ENCODE results near the gene C1orf141.
A peak's percentile ranks its signal among the peaks of the same experiment; 100 is the strongest.

C1orf141 gene

DNA sequence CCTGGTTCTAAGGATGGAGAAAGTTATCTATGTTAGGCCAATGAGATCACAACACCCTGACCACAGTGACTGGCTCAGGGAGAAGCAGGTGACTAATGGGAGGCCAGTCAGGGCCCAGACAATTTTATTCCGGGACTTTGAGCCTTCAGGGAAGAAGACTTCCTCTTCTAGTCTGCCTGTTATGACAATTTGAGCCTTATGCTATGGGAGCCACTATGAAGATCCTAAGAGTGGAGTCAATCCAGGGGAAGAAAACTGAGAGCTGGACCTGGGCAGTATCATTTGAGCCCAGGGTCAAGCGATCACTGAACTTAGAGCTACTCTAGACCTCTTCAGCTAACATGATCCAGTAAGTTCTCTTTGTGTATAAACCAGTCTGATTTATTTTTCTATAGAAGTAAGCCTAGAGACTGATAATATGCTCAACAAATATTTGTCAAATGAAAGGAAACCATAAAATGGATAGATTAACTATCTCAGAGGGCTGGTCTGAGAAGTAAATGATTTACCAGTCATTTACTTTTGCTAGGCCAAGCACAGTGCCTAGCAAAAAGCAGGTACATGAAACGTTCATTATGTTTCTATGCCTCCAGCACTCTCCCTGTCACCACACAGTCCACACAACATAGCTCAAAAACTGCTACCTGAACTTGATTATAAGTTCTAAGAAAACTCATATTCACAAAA, 4.2 kb upstream of the C1orf141 start:
- no peaks in the 10 kb centered on the region for H3K9me3 ChIP-seq (ENCODE audit: control insufficient read depth, low read length)
- H3K9ac ChIP-seq (ENCODE audit: low read length), result no peak overlapping the region
- H3K4me1 ChIP-seq (ENCODE audit: control insufficient read depth, insufficient read depth, low read length), result peaks cover 31% of the 10 kb centered on the region
- H3K27me3 ChIP-seq (ENCODE audit: control insufficient read depth, insufficient read depth, low read length), result no peaks in the 10 kb centered on the region
- H3K36me3 ChIP-seq (ENCODE audit: control insufficient read depth, insufficient read depth, low read length), result no peaks in the 10 kb centered on the region
- H3K4me3 ChIP-seq (ENCODE audit: low read length), result peak overlapping the region; percentile 4

DNA sequence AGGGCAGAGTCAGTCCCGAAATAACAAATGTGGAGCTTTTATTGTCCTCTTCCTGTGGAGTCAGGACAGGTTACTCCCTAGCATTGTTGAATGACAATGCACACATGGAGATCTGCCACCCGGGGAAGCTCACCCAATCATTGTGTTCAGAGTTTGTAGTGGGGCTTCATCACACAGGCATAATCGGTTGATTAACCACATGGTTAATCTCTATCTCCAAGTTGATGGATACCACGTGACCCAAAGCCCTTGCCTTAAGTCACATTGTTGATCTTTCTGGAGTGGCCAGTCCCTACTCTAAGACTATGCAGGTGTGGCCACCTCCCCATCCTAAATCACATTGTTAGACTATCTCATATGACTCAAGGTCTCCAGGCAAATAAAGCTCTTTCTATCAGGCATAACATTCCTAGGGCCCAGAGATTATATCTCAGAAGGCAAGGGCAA, 2.6 kb upstream of the C1orf141 start:
- H3K9ac ChIP-seq (ENCODE audit: low read length), result no peak overlapping the region
- H3K36me3 ChIP-seq (ENCODE audit: control insufficient read depth, insufficient read depth, low read length), result no peaks in the 10 kb centered on the region
- peaks cover 31% of the 10 kb centered on the region for H3K4me1 ChIP-seq (ENCODE audit: control insufficient read depth, insufficient read depth, low read length)
- no peaks in the 10 kb centered on the region for H3K9me3 ChIP-seq (ENCODE audit: control insufficient read depth, low read length)
- no peak overlapping the region for H3K4me3 ChIP-seq (ENCODE audit: low read length)
- no peaks in the 10 kb centered on the region for H3K27me3 ChIP-seq (ENCODE audit: control insufficient read depth, insufficient read depth, low read length)

DNA sequence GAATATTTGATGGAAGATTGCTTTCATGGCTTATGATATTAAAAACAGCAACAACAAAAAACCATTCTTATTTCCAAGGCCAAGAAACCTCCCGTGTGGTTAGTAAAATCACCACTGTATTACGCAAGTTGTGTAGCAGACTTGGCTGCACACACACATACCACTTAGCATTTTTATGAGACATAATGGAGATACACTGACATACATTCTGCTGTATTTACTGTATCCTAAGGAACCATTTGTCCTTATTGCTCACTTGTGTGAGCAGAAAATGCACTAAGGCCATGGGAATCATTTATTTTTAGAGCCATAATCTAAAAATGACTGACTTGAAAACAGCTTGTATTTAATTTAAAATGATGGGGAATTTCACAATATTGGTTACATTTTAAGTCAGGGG, 584 bp upstream of the C1orf141 start:
- H3K9me3 ChIP-seq (ENCODE audit: control insufficient read depth, low read length), result no peaks in the 10 kb centered on the region
- H3K36me3 ChIP-seq (ENCODE audit: control insufficient read depth, insufficient read depth, low read length), result no peaks in the 10 kb centered on the region
- H3K27me3 ChIP-seq (ENCODE audit: control insufficient read depth, insufficient read depth, low read length), result no peaks in the 10 kb centered on the region
- peaks cover 31% of the 10 kb centered on the region for H3K4me1 ChIP-seq (ENCODE audit: control insufficient read depth, insufficient read depth, low read length)
- no peak overlapping the region for H3K4me3 ChIP-seq (ENCODE audit: low read length)
- no peak overlapping the region for H3K9ac ChIP-seq (ENCODE audit: low read length)

DNA sequence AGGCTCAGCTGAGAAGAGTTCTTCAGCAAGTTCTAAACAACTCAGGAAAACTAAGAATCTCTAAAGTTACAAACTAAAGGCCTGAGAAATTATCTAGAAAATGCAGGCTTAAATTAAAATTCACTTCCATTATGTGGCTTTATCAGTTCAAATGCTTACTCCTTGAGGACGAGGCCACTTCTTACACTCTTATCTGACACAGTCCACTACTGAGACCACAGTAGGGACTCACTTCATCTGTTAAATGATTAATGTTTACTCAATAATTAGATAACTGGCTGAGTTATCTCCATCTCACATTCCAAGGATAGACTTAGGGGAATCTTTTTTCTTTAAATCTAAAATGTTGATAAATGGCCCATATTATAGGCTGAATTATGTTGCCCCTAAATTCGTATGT, 1.6 kb downstream of the C1orf141 start:
- H3K36me3 ChIP-seq (ENCODE audit: control insufficient read depth, insufficient read depth, low read length), result no peaks in the 10 kb centered on the region
- no peaks in the 10 kb centered on the region for H3K27me3 ChIP-seq (ENCODE audit: control insufficient read depth, insufficient read depth, low read length)
- H3K4me3 ChIP-seq (ENCODE audit: low read length), result no peak overlapping the region
- H3K9ac ChIP-seq (ENCODE audit: low read length), result no peak overlapping the region
- H3K9me3 ChIP-seq (ENCODE audit: control insufficient read depth, low read length), result no peaks in the 10 kb centered on the region
- H3K4me1 ChIP-seq (ENCODE audit: control insufficient read depth, insufficient read depth, low read length), result peaks cover 12% of the 10 kb centered on the region

DNA sequence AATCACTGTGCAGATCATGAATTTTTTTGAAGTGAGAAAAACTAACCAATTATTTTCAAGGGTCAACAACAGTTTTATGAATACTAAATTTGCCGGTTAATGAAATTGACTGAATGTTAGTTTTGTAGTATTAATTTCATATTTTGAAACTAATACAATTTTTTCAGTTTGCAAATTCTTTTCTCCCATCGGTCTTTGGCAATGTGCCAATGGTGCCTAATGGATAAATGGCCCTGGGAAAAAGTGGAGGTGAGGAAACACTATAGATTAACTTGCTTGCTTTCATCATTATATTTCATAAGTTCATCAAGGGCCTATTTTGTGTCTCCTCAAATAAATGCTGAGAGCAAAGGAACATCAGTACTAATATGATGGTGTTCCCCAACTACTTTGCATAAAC, 4.1 kb downstream of the C1orf141 start:
- Histone ChIP-seq H3K36me3 (ENCODE audit: control insufficient read depth, insufficient read depth, low read length) (no peaks in the 10 kb centered on the region), H3K4me3 (ENCODE audit: low read length) (no peak overlapping the region), H3K9ac (ENCODE audit: low read length) (no peak overlapping the region), H3K9me3 (ENCODE audit: control insufficient read depth, low read length) (no peaks in the 10 kb centered on the region), H3K27me3 (ENCODE audit: control insufficient read depth, insufficient read depth, low read length) (no peaks in the 10 kb centered on the region), H3K4me1 (ENCODE audit: control insufficient read depth, insufficient read depth, low read length) (no peaks in the 10 kb centered on the region)

DNA sequence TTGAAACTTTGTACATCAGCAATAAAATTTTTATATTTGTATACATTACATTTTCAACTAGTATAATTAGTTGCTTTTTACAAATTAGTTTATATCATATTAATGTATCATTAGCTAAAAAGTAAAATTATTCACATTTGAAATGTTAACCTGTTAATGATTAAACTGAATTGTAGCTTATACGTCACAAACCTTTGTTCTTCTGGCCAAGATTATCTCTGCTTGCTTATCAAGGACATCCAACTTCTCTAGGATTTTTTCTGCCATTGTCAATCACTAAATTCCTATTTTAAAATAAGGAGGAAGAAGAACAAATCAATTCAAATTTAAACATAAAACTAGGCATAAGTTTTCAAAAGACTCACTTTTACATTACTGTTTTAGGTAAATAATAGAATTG, 7.8 kb downstream of the C1orf141 start:
- Histone ChIP-seq H3K4me3 (ENCODE audit: low read length) (no peak overlapping the region), H3K9me3 (ENCODE audit: control insufficient read depth, low read length) (no peaks in the 10 kb centered on the region), H3K27me3 (ENCODE audit: control insufficient read depth, insufficient read depth, low read length) (no peaks in the 10 kb centered on the region), H3K36me3 (ENCODE audit: control insufficient read depth, insufficient read depth, low read length) (no peaks in the 10 kb centered on the region), H3K9ac (ENCODE audit: low read length) (no peak overlapping the region), H3K4me1 (ENCODE audit: control insufficient read depth, insufficient read depth, low read length) (no peaks in the 10 kb centered on the region)

DNA sequence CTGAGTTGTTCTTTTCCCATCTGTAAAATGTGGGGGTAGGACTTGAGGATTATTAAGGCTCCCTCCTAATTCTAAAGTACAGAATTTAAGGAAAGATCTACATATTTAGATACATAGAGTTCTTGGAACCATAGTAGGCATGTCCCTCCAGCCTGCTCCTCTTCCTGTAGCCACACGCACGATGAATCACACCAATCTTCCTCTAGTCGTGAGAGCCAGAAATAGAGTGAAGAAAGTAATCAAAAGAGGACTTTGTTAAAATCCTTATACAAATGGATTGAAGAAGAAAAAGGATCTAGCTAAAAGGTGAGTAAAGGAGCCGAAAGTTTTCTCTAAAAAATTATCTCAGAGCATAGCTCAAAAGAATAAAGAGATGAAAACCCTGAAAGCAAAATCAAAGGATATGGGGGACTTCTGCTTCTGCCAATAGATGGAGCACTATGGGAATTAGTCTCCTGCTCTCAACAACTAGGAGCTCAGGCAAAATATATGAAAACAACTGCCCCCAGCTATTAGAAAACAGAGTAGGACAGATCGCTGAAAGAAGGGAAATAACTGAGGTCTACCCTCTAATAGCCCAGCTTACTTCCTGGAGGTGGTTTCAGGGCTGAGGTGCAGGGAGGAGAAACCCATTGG, 8.5 kb downstream of the C1orf141 start:
- Histone ChIP-seq H3K9me3 (ENCODE audit: control insufficient read depth, low read length) (no peaks in the 10 kb centered on the region), H3K9ac (ENCODE audit: low read length) (no peak overlapping the region), H3K4me1 (ENCODE audit: control insufficient read depth, insufficient read depth, low read length) (no peaks in the 10 kb centered on the region), H3K27me3 (ENCODE audit: control insufficient read depth, insufficient read depth, low read length) (no peaks in the 10 kb centered on the region), H3K36me3 (ENCODE audit: control insufficient read depth, insufficient read depth, low read length) (no peaks in the 10 kb centered on the region), H3K4me3 (ENCODE audit: low read length) (no peak overlapping the region)

DNA sequence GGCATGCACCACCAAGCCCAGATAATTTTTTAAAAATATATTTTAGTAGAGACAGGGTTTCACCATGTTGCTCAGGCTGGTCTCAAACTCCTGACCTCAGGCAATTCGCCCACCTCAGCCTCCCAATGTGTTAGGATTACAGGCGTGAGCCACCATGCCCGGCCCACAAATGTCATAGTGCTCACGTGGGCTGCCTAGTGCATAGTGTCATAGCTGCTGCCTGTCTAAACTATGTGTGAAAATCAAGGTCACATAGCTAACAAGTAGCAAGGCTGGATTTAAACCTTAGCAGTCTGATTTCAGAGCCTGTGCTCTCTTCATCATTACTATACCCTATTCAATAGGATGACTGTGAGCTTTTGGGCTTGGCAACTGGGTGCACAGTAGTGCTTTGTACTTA, 10.3 kb downstream of the C1orf141 start:
- no peaks in the 10 kb centered on the region for H3K9me3 ChIP-seq (ENCODE audit: control insufficient read depth, low read length)
- H3K9ac ChIP-seq (ENCODE audit: low read length), result no peak overlapping the region
- no peak overlapping the region for H3K4me3 ChIP-seq (ENCODE audit: low read length)
- no peaks in the 10 kb centered on the region for H3K4me1 ChIP-seq (ENCODE audit: control insufficient read depth, insufficient read depth, low read length)
- H3K36me3 ChIP-seq (ENCODE audit: control insufficient read depth, insufficient read depth, low read length), result no peaks in the 10 kb centered on the region
- no peaks in the 10 kb centered on the region for H3K27me3 ChIP-seq (ENCODE audit: control insufficient read depth, insufficient read depth, low read length)

DNA sequence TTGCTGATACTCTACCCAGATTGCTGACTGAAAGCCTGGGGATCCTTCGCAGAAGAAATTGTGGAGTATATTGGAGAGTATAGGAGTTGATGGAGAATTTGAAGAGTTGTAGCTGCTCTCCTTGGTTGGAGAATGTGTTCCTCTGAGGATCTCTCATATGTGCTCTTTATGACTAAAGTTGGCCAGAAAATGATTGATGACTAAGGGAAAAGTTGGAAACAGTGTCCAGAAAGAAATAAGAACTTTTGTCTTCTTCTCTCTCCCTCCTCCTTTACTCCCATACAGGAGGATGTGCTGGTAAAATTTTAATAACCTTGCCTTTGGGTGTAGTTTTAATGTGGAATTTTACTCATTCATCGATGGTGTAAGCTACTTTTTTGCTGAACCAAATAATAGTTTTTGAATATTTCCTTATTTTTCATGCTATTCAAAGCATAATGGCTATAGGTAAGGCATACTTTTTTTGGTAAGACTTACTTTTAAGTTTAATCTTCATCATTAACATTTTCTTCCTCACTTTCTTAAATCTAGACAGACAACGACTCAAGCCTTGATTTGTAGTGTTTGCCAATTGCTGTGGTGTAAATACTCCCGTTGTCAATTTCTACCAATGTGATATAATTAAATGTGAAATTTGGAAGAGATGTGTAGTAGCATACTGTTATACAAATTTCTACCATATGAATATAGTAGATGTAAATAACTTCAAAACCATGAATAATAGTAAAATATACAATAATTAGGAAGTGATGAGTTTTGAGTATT, 13.7 kb downstream of the C1orf141 start:
- Histone ChIP-seq H3K9ac (ENCODE audit: low read length) (no peak overlapping the region), H3K4me3 (ENCODE audit: low read length) (no peak overlapping the region), H3K36me3 (ENCODE audit: control insufficient read depth, insufficient read depth, low read length) (no peaks in the 10 kb centered on the region), H3K9me3 (ENCODE audit: control insufficient read depth, low read length) (no peaks in the 10 kb centered on the region), H3K4me1 (ENCODE audit: control insufficient read depth, insufficient read depth, low read length) (no peaks in the 10 kb centered on the region), H3K27me3 (ENCODE audit: control insufficient read depth, insufficient read depth, low read length) (no peaks in the 10 kb centered on the region)

DNA sequence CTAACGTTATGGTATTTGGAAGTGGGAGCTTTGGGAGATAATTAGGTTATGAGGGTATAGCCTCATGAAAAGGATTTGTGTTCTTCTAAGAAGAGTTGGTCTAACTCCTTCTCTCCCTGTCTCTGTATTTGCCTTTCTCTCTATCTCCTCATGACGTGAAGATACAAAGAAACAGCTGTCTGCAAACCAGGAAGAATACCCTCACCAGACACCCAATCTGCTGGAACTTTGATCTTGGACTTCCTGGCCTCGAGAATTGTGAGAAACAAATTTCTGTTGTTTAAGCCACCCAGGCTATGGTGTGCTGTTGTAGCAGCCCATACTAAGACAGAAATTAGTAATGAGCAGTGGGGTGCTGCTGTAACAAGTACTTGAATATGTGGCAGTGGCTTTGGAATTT, 16.1 kb downstream of the C1orf141 start:
- Histone ChIP-seq H3K9me3 (ENCODE audit: control insufficient read depth, low read length) (no peaks in the 10 kb centered on the region), H3K9ac (ENCODE audit: low read length) (no peak overlapping the region), H3K36me3 (ENCODE audit: control insufficient read depth, insufficient read depth, low read length) (no peaks in the 10 kb centered on the region), H3K4me3 (ENCODE audit: low read length) (no peak overlapping the region), H3K27me3 (ENCODE audit: control insufficient read depth, insufficient read depth, low read length) (no peaks in the 10 kb centered on the region), H3K4me1 (ENCODE audit: control insufficient read depth, insufficient read depth, low read length) (no peaks in the 10 kb centered on the region)

DNA sequence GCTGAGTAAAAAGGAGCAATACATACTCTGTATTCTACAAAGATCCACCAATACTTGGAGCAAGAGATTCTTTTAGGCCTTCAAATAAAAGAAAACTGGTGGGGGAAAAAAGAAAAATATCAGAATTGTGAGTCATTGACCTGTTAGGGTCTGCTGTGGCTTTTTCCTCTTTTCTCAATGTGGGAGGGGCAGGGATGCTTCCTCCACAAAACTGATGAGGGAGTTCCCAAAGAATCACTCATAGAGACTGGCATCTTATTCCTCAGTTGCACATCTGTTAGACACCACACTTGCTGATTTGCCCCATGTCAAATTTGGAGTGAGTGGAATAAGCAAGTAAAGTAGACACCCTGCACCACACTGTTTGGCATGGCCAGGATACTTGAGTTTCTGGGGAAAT, 16.6 kb downstream of the C1orf141 start:
- Histone ChIP-seq H3K27me3 (ENCODE audit: control insufficient read depth, insufficient read depth, low read length) (no peaks in the 10 kb centered on the region), H3K4me1 (ENCODE audit: control insufficient read depth, insufficient read depth, low read length) (no peaks in the 10 kb centered on the region), H3K4me3 (ENCODE audit: low read length) (no peak overlapping the region), H3K9me3 (ENCODE audit: control insufficient read depth, low read length) (no peaks in the 10 kb centered on the region), H3K9ac (ENCODE audit: low read length) (no peak overlapping the region), H3K36me3 (ENCODE audit: control insufficient read depth, insufficient read depth, low read length) (no peaks in the 10 kb centered on the region)

DNA sequence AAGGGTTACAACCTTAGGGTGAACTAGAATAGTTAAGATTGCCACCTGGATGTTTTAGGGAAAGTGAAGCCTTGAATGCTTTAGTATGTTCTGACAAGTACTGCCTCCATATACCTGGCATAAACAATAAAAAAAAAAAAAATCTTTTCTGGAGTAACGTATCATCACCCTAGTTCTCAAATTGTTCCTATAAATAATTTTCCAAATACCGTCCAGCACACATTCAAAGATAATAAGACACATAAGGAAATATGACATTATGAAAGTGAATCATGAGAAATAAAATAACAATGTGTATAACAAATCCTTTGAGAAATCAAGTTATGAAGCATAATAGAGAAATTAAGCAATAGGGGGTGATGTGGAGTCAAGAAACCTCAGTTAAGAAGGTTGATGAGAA, 20.6 kb downstream of the C1orf141 start:
- H3K4me3 ChIP-seq (ENCODE audit: low read length), result no peak overlapping the region
- no peak overlapping the region for H3K9ac ChIP-seq (ENCODE audit: low read length)
- no peaks in the 10 kb centered on the region for H3K9me3 ChIP-seq (ENCODE audit: control insufficient read depth, low read length)
- H3K27me3 ChIP-seq (ENCODE audit: control insufficient read depth, insufficient read depth, low read length), result no peaks in the 10 kb centered on the region
- no peaks in the 10 kb centered on the region for H3K36me3 ChIP-seq (ENCODE audit: control insufficient read depth, insufficient read depth, low read length)
- H3K4me1 ChIP-seq (ENCODE audit: control insufficient read depth, insufficient read depth, low read length), result no peaks in the 10 kb centered on the region
